Mesenteric fat pad (tissue), 1 donor: ENCODE measurements around the gene FRMD4B. TPM values are rescaled to one million over a fixed set of nuclear protein-coding genes. Genes with fewer than 3 reads are reported as not detected.

Experiments
- DNase-seq: peaks from one replicate; pipeline ENCODE4 v3.0.0-alpha.2; 2020; ENCODE audit warnings: low spot score
- long read RNA-seq: library from polyadenylated mRNA; unstranded; transcript quantifications from one replicate; pipeline ENCODE4 v2.0.0, GENCODE V29; 2020
- total RNA-seq: library from RNA; stranded (reverse); fragmentation: NEBNext Ultra II Directional; extraction: Animal tissue kit (Norgen Biotek cat#: 25700); gene quantifications from one replicate; pipeline ENCODE4 v1.2.1, GENCODE V29; 2021
- donor health status: DM: yes; HTN: yes; CAD: no.

FRMD4B gene
- 30.5 TPM for total RNA-seq
- long read RNA-seq, partial matches to known transcripts, result 19 of 49 reads
- long read RNA-seq, other reads (novel, unspliced or antisense), result 30 of 49 reads

DNA sequence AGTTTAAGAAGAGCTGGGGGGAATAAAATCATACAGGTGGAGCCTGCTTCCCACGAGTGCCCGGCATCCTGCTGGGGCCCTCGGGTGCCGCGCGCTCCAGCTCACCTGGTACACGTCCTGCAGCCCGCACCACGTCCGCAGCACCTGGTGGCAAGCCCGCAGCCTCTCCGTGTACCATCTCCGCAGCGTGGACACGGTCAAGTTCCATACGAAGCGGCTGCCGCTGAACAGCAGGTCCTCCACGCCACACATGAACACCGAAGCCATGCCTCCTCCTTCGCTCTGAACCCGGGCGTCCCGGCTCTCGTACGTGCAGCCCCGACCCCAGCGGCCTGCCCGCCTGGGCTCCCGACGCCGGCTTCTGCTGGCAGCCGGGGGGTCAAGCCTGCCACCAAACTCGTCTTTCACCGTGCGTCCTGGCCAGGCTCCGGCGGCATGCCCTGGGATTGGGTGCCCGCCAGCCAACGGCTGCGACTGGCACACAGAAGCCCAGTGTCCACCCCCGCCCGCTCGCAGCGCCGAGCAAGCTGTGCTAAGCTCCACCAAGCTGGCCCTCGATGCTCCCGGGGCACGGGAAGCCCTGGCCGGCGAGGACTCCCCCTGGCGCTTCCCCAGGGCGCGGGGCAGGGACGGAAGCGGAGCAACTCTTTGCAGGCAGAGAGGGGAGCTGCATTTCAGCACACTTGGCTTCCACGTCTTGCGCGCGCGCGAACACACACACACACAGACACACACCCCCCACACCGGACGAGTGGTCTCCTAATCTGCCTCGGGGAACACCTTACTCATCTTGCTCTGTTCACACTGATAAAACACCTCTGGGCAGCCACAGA, at the start of gene FRMD4B:
FRMD4B (minus strand) TSS at position 366 of the 833 bp plus-strand sequence; CDS start at position 267, 99 bp downstream.
- DNase-seq, result peak; percentile 93

DNA sequence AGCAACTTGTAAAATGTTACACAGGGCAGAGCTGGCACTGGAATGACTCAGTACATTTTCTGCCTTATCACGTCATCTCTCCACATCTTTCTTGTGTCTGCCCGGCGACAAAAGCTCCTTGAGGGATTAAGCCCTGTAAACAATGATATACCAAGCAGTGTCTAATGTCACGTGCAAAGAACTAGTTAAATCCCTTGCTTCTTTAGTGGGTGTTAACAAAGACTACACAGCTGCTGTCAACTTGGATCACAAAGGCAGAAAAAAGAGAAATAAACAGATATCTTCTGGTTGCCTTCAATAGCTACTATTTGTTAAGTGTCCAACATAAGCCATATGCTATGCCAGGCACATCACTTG, 48.1 kb upstream of the FRMD4B start:
- DNase-seq, result no peak

DNA sequence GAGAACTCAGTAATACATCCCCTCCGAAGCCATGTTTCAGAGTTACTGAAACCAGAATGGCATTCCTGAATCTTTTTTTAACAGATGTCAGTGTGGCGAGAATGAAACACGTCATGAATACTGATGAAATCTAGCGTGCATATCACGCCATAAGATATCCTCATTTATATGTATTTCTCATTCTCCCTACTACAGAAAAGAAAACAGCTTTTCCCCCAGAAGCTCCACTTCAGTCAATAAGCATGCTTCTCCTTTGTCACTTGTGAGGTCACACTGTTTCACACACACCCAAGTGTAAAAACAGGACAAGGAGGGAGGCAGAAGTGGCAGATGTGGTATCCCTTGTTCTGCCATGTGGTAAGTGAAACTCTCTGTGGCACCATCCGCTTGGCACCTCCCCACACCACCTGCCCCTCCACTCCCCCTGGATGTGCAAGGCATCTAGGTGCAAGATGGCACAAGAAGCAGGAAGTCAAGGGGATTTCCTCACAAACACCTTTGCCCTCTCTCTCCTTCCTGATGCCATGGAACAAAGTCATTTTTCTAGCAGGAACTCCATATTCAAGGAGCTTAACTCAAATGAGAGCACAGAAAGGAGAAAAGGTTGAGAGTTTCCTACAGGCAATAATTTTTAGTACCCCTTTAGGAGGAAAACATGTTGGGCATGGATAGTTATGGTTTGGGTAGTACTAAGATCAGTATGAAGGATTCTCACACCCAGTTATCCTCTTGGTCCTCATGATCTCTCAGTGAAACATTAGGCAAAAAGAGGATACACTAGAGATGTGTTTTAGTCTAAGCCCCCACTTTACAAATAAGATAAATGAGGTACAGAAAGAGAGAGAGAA, 47.5 kb upstream of the FRMD4B start:
- DNase-seq, result no peak

DNA sequence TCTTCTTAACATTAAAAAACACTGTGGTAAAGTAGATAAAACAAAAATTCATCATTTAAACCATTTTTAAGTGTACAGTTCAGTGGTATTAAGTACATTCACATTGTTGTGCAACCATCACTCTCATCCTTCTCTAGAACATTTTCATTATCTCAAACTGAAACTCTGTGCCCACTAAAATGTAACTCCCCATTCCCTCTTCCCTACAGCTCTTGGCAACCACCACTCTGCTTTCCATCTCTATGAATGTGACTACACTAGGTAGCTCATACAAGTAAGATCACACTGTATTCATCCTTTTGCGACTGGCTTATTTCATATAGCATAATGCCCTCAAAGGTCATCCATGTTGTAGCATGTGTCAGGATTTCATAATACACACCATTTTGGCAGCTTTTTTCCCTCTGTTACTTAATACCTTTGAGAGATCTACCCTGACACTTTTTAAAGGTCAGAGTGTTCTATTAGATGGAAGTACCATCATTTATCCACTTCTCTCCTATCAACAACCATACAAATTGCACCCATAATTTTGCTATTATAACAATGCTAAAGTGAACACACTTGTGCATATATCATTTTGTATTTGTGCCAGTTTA, 42.9 kb upstream of the FRMD4B start:
- DNase-seq, result no peak

DNA sequence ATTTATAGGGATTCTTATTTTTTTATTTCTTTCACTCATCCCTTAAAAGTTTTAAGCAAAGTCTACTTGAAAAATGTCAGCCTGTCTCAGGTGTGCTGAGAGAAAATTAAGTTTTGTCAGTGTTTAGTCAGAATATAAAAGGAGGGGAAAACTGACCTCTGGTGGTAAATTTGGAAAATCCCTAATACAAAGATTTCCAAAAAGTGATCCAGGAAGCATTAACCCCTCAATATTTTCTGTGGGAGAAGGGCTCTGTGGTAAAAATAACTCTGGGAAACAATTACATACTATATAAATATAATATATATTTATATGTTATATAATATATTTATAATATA, 41.0 kb upstream of the FRMD4B start:
- no peak for DNase-seq

DNA sequence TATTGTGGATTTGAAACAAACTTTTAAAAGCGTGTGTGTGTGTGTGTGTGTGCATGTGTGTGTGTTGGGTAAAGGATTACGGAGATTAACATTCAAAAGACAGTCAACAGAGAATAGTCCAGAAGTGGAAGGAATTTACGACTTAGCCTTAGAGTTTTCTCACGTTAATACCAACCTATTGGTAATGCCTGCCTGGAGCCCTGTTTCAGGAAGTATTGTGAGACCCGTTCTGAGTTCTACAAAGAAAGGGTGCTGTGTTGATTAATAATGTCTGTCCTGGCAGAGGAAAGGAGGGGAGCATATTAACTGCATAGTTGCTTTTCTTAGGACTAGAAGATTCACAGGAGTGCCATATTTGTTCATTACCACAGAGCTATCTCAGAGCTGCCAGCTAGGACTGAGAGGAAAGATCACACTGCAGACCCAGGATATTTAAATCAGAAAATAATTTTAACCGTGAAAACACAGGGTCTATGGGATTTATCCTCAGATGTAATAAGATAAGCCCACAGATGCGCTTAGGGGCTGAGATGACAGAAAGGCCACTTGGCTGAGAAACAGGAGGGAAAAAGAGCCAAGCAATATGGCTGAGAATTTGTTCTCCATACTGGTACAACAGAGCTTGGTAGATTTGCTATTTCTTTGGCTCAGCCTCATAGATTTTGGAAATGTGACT, 40.5 kb upstream of the FRMD4B start:
- DNase-seq, result no peak

DNA sequence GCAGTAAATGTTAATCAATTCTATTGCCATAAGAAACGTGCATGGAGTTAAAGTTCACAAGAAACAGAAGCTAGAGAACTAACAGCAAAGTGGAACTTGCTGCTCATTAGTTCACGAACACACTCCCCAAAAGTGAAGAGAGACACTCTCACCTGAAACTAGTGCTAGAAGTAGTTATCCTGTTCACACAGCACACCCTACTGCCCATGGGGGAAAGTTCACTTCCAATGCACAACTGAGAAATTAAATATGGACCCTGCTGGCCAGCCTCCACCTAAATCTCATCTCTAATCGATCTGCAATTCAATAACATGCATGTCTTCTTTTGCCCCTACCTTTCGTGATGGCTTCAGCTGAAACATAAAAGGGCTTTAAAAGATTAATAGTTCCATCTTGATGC, 39.4 kb upstream of the FRMD4B start:
- DNase-seq, result no peak

DNA sequence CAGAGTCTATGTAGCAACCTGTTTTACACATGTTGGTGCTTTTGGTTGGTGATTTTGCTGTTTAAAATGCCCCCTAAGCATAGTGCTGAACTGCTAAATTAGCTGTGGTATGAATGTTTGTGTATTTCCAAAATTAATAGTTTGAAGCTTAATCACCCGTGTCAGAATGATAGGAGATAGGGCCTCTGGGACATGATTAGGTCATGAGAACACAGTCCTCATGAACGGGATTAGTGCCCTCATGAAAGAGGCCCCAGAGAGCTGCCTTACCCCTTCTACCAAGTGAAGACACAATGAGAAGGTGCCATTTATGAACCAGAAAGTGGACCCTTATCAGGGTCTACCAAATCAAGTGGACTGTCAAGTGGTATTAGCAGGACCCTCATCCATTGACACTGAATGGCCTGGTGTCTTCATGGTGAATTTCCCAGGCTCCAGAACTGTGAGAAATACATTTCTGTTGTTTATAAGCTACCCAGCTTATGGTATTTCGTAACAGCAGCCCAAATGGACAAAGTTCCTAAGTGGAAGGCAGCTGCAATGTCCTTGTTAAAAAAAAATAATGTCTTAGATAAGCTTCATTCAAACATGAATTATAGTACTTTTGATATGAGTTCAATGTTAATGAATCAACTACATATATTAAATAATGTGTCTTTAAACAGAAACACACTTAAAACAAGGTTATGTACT, 37.7 kb upstream of the FRMD4B start:
- DNase-seq, result no peak

DNA sequence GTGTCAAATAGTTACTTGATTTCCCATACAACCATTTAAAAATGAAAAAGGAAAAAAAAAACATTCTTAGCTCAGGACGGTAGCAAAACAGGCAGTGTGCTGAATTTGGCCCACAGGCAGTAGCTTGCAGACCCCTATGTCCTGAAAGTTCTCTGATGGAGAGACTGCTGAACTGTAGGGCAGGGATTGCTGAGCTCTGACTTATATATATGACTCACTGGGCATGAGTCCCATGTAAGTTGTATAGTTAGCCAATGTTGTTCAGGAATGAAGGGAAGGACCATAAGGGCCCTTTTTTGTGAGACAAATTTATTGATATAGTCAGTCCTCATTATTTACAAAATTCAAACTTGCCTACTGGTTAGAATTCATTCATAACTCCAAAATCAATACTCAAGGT, 36.9 kb upstream of the FRMD4B start:
- DNase-seq, result no peak

DNA sequence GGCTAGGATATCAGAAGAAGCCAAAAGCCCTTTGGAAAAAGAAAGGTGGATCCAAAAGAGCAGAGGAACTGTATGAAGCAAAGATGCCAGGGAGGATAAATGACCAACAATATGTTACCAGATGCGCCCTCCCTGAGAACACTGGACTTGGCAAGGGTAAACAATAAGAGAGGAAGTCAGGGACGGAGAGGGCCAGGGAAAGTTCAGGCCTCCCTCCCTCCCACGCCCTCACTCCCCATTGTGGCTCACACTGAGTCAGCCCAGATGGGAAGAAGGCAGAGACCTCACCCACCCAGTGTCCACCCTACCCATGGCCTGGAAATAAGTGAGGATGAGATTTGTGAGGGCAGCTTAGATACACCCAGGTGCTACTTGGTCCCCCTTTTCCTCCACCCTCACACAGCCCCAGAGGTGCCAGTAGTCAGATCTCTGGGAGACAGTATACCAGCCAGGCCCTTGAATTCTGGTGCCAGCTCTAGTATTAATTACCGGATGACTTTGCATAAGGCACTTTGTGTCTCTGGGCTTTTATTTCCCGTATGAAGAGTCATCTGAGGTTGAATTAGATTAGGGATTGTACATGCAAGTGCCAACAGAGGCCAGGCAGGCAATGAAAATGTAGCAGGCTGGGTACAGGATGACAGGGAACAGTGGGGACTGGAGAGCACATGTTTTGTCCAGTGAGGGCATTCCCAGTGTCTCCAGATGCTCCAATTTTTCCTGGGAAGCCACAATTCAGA, 35.1 kb upstream of the FRMD4B start:
- no peak for DNase-seq

DNA sequence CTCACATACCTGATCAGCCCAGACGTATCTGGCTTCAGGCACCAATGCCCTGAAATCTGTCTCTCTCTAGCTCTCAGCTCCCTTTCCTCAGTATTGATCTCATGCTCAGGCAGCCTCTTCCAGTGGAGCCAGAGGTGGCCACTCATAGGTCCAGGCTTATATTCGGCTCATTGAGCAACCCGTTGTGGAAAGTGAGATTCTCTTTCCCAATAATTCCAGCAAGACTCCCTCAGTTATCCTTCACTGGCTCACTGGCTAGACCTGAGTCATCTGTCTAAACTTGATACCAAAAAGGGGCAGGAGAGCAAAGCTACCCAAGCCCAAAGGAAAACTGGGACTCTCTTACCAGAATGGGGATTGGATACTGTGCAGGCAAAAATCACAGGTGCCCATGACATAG, 33.4 kb upstream of the FRMD4B start:
- no peak for DNase-seq

DNA sequence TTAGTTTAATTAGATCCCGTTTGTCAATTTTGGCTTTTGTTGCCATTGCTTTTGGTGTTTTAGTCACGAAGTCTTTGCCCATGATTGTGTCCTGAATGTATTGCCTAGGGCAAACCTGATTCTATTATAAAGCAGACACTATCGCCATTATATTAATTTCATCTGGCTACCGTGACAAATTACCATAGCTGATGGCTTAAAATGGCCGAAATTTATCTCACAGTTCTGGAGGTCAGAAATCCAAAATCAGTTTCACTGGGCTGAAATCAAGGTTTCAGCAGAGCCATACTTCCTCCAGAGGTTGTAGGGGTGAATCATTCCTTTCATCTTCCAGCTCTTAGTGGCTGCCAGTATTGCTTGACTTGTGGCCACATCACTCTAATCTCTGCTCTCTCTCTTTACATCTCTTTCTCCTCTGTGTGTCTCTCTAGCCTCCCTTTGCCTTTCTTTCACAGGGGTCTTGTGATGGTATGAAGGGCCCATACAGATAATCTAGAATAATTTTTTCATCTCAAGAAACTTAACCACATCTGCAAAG, 31.7 kb upstream of the FRMD4B start:
- no peak for DNase-seq

DNA sequence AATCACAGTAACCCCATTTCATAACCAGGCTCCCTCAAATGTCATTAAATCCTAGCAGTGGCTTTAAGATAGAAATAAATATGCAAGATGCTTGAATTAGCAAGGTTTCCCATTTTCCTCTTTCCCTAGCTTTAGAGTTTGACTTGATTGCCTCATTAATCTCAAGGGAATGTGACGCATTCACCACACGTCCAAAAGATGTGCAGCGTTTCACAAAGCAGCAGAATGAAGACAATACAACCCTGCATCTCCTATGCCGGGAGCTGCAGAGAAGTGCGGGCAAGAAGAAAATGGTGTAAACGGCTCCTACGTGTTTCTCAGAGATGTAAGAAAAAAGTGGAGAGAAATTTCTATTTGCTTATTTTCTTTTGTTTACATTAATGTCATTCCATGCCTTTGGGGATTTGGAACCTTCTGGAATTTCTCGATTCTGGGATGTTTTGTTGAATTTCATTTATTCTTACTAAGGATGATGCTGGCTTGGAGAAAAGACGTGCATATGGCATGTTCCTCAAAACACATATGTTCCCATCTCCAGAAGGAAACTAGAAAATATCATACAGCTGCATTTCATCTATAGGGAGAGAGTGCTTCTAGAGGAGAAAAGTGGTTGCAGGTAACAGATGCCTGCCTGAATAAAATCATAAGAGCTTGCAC, 27.8 kb upstream of the FRMD4B start:
- DNase-seq, result no peak

DNA sequence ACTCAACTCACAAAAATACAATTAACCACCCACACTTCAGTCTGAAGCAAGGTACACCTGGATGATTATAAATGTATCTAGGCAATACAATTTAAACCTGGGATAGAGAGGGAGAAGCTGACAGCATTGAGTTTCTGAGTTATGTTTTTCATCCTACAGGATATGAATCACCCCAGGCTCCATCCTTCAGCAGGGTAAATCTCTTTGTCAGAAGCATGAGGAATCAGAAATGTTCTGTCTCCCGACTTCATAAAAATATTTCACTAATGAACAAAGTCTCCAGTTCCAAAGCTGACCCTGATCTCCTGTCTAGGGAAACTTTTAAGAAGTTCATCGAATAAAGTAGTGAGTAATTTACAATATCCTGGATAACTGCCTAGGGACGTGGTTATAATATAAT, 25.5 kb upstream of the FRMD4B start:
- DNase-seq, result no peak

DNA sequence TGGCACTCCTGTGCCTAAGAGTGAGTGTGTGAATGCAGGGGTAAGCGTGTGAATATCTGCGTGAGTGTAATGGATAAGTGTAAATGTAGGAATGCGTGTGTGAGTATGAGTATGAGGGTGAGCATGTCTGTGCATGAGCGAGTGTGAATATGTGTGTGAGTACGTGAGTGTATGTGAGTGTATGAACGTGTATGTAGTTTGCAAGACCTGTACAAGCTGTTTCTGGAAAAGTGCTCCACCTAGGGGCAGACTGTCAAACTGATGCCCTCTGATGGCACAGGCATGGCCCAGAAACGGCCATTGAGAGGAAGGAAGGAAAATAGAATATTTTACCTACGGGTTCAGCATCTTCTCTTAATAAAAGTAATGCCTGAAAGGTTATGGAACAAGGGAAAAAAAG, 24.4 kb upstream of the FRMD4B start:
- DNase-seq, result no peak

DNA sequence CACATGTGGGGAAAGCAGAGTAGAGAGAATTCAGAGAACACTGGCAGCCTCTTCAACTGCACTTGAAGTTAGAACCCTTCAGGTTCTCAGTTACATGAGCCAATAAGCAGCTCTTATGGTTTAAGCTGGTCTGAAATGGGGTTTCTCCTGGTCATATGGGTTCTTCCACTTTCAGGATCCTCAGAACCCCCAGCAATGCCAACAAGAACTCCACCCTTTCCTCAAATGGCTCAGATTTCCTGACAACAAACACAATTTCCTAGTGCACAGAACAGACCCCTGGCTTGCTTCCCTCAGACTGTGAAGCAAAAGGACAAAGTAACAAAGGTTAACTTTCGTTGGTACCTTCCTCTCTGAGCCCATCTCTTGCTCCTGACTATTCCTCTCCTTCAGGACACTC, 23.9 kb upstream of the FRMD4B start:
- DNase-seq, result no peak

DNA sequence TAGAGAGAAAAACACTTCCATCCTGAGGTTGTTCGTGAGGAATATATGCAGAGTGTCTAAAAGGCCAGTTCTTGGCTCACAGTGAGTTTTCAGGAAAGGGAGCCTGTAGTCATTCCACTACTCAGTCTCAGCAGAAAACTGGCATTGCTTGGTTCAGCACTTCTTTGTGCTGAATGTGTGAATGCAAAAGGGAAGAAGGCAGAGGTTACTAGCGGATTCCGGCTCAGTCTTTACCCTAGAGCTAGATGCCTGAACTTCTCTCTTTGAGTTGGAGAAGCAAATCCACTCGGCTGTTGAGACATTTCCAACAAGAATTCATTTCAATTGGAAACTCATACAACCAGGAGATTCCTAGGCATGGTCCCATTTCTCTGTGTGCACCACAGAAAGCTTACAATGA, 23.1 kb upstream of the FRMD4B start:
- DNase-seq, result no peak

DNA sequence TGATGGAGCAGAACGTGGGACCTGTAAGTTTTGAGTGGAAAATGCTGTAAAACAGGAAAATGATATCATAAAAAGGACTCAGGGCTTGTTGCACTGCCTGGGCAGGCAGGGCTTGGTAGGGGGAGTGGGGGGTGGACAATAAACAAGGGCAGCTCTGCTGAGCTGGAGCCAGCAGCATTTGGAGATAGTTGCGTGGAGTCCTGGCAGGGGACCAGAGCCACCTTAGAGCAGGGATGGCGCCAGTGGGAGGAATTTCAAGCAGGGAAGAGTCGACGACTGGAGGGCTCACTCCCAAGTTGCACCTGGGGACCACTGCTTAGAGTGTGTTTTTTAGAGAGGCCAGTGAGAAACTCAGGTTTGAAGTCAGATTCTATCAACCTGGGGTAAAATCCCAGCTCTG, 22.7 kb upstream of the FRMD4B start:
- no peak for DNase-seq

DNA sequence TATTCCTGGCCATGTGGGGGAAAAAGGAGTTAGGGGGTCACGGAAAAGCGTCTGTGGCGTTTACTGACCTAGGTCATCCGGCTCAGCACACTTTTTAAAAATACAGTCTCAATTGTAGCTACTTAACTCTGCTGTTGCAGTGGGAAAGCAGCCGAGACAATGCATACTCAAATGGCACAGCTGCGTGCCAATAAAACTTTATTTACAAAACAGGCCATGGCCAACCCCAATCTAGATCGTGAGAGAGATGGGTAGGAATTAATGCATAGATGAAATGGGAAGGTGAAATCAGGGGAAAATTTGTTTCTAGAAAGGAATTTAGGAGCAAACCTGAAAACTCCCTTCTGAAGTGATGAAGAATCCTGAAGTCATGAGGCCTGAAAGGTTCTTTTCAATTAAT, 22.0 kb upstream of the FRMD4B start:
- DNase-seq, result no peak
